MV-4-11 (cell line): ENCODE data around the gene ATP1B1.
"Not testable (repeated sequence)": the region's sequence is repeated elsewhere in the genome, so short reads cannot be mapped to it uniquely, and the experiment has no call there.

ENCODE experiments used
- DNase-seq: peaks from one replicate; lab custom pipeline; 2025; lab: John Stamatoyannopoulos, UW

ATP1B1 gene

GRCh38 chr1:169143984-169144383 is 37.5 kb downstream of the ATP1B1 start:
- DNase-seq = no peak

GRCh38 chr1:169144941-169145626 is 38.6 kb downstream of the ATP1B1 start:
- DNase-seq = no peak

GRCh38 chr1:169146576-169147214 is 40.2 kb downstream of the ATP1B1 start:
- no peak for DNase-seq

- DNase-seq = no peak
These were observed 42.2 kb downstream of the ATP1B1 start for GRCh38 chr1:169148472-169149252.

- no peak for DNase-seq
These were observed 43.2 kb downstream of the ATP1B1 start for GRCh38 chr1:169149555-169150286.

GRCh38 chr1:169150641-169151337 is 44.3 kb downstream of the ATP1B1 start:
- no peak for DNase-seq

GRCh38 chr1:169151338-169151837 is 44.9 kb downstream of the ATP1B1 start:
- DNase-seq = no peak

GRCh38 chr1:169155675-169156074 is 49.2 kb downstream of the ATP1B1 start:
- no peak for DNase-seq

- no peak for DNase-seq
These were observed 50.1 kb downstream of the ATP1B1 start for GRCh38 chr1:169156580-169156979.

GRCh38 chr1:169160845-169161495 is 54.5 kb downstream of the ATP1B1 start:
- DNase-seq = no peak

GRCh38 chr1:169161496-169162194 is 55.2 kb downstream of the ATP1B1 start:
- peak; percentile 40 for DNase-seq

GRCh38 chr1:169163059-169163458 is 56.6 kb downstream of the ATP1B1 start:
- DNase-seq = no peak

- no peak for DNase-seq
These were observed 69.0 kb downstream of the ATP1B1 start for GRCh38 chr1:169175461-169175860.

GRCh38 chr1:169179431-169179830 is 72.9 kb downstream of the ATP1B1 start:
- DNase-seq = not testable (repeated sequence)

GRCh38 chr1:169180174-169180573 is 73.7 kb downstream of the ATP1B1 start:
- DNase-seq = no peak
